SK-N-SH treated with all-trans-retinoic acid at 6 μM for 48 hours (cell line): ENCODE measurements around the gene IMMP2L.

ENCODE experiments used
- ATAC-seq: fragments of 200-7000 bp; cut with Tn5 transposase; 3 replicates; pipeline ENCODE4 v1.9.1; 2020; ENCODE audit warnings: mild to moderate bottlenecking, moderate library complexity
- ARNTL ChIP-seq: fragments of 450-650 bp; formaldehyde crosslinking; IDR thresholded peaks from 2 replicates; pipeline ENCODE4 v1.5.0; 2020; ENCODE audit warnings: low read depth, mild to moderate bottlenecking, moderate library complexity, borderline replicate concordance
- BACH2 ChIP-seq: fragments of 250-450 bp; sonication (Bioruptor Pico); IDR thresholded peaks from 2 replicates; pipeline ENCODE4 v1.9.0; 2021; ENCODE audit warnings: mild to moderate bottlenecking, borderline replicate concordance
- CSDC2 ChIP-seq: fragments of 250-450 bp; sonication (Bioruptor Pico); IDR thresholded peaks from 2 replicates; pipeline ENCODE4 v1.5.0; 2020; ENCODE audit warnings: mild to moderate bottlenecking, moderate library complexity
- ESRRG ChIP-seq: fragments of 250-450 bp; sonication (Bioruptor Pico); IDR thresholded peaks from 2 replicates; pipeline ENCODE4 v1.6.1; 2021; ENCODE audit warnings: mild to moderate bottlenecking
- OSR1 ChIP-seq: fragments of 250-450 bp; sonication (Bioruptor Pico); IDR thresholded peaks from 2 replicates; pipeline ENCODE4 v1.8.0; 2022; ENCODE audit warnings: moderate library complexity, mild to moderate bottlenecking, inconsistent platforms
- PPARA ChIP-seq: fragments of 250-450 bp; sonication (Bioruptor Pico); IDR thresholded peaks from 2 replicates; pipeline ENCODE4 v1.5.0; 2020; ENCODE audit warnings: mild to moderate bottlenecking, borderline replicate concordance
- SNAI2 ChIP-seq: fragments of 250-450 bp; sonication (Bioruptor Pico); IDR thresholded peaks from 2 replicates; pipeline ENCODE4 v1.5.0; 2020; ENCODE audit warnings: mild to moderate bottlenecking, moderate library complexity
- TCF4 ChIP-seq: fragments of 250-450 bp; sonication (Bioruptor Pico); IDR thresholded peaks from 2 replicates; pipeline ENCODE4 v1.8.0; 2021; ENCODE audit warnings: mild to moderate bottlenecking, moderate library complexity, borderline replicate concordance
- TOX ChIP-seq: fragments of 250-450 bp; sonication (Bioruptor Pico); IDR thresholded peaks from 2 replicates; pipeline ENCODE4 v1.8.0; 2021; ENCODE audit warnings: mild to moderate bottlenecking, moderate library complexity, borderline replicate concordance
- ZC3H10 ChIP-seq: fragments of 250-450 bp; sonication (Bioruptor Pico); IDR thresholded peaks from 2 replicates; pipeline ENCODE4 v1.5.1; 2021; ENCODE audit warnings: mild to moderate bottlenecking, moderate library complexity
- ZFP3 ChIP-seq: fragments of 250-450 bp; sonication (Bioruptor Pico); IDR thresholded peaks from 2 replicates; pipeline ENCODE4 v1.5.0; 2020; ENCODE audit warnings: mild to moderate bottlenecking, moderate library complexity
- ZFP30 ChIP-seq: fragments of 450-650 bp; formaldehyde crosslinking; IDR thresholded peaks from 2 replicates; pipeline ENCODE4 v1.5.0; 2022; ENCODE audit warnings: mild to moderate bottlenecking, moderate library complexity
- ZNF565 ChIP-seq: fragments of 450-650 bp; formaldehyde crosslinking; conservative IDR thresholded peaks from 2 replicates; pipeline ENCODE4 v1.5.0; 2020; ENCODE audit warnings: low read depth, mild to moderate bottlenecking, moderate library complexity
- ZNF70 ChIP-seq: fragments of 450-650 bp; formaldehyde crosslinking; IDR thresholded peaks from 2 replicates; pipeline ENCODE4 v1.5.0; 2020; ENCODE audit warnings: mild to moderate bottlenecking, moderate library complexity
- ZNF8 ChIP-seq: fragments of 450-650 bp; formaldehyde crosslinking; IDR thresholded peaks from 2 replicates; pipeline ENCODE4 v1.5.0; 2020; ENCODE audit warnings: mild to moderate bottlenecking, moderate library complexity
- TF ChIP-seq, protein P1 (sequence below): fragments of 250-450 bp; sonication (Bioruptor Pico); IDR thresholded peaks from 2 replicates; pipeline ENCODE4 v1.5.1; 2020; ENCODE audit warnings: low read depth, mild to moderate bottlenecking, moderate library complexity
- TF ChIP-seq, protein P2 (sequence below): fragments of 250-450 bp; sonication (Bioruptor Pico); IDR thresholded peaks from 2 replicates; pipeline ENCODE4 v1.5.1; 2021; ENCODE audit warnings: mild to moderate bottlenecking, moderate library complexity
- TF ChIP-seq, protein P3 (sequence below): fragments of 250-450 bp; sonication (Bioruptor Pico); IDR thresholded peaks from 2 replicates; pipeline ENCODE4 v1.5.0; 2020; ENCODE audit warnings: mild to moderate bottlenecking, moderate library complexity
- TF ChIP-seq, protein P4 (sequence below): fragments of 250-450 bp; sonication (Bioruptor Pico); IDR thresholded peaks from 2 replicates; pipeline ENCODE4 v1.8.0; 2021; ENCODE audit warnings: low read depth, mild to moderate bottlenecking, moderate library complexity, borderline replicate concordance
- TF ChIP-seq, protein P5 (sequence below): fragments of 250-450 bp; sonication (Bioruptor Pico); IDR thresholded peaks from 2 replicates; pipeline ENCODE4 v1.8.0; 2020; ENCODE audit warnings: mild to moderate bottlenecking, moderate library complexity, borderline replicate concordance

IMMP2L gene

DNA sequence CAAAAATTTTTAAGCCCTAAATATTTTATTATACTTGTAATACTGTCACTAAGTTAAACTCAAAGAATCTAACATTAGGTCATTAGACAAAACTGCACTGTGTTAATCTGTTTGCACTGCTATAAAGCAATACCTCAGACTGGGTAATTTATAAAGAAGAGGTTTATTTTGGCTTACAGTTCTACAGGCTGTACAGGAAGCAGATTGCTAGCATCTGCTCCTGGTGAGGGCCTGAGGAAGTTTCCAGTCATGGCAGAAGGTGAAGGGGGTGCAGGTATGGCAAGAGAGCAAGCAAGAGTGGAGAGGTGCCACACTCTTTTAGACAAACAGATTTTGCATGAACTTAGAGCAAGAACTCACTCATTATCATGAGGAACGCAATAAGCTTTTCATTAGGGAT, 125.7 kb downstream of the IMMP2L start:
- TF ChIP-seq ZC3H10 (CRISPR knock-in tag) (no peak), OSR1 (CRISPR knock-in tag) (no peak), TCF4 (no peak), ESRRG (no peak), SNAI2 (CRISPR knock-in tag) (no peak), ZNF8 (CRISPR knock-in tag) (no peak), ZFP3 (CRISPR knock-in tag) (no peak), ZNF70 (CRISPR knock-in tag) (no peak), ARNTL (no peak), PPARA (CRISPR knock-in tag) (no peak), BACH2 (CRISPR knock-in tag) (no peak), TOX (CRISPR knock-in tag) (no peak)
- TF ChIP-seq, protein P1, sequence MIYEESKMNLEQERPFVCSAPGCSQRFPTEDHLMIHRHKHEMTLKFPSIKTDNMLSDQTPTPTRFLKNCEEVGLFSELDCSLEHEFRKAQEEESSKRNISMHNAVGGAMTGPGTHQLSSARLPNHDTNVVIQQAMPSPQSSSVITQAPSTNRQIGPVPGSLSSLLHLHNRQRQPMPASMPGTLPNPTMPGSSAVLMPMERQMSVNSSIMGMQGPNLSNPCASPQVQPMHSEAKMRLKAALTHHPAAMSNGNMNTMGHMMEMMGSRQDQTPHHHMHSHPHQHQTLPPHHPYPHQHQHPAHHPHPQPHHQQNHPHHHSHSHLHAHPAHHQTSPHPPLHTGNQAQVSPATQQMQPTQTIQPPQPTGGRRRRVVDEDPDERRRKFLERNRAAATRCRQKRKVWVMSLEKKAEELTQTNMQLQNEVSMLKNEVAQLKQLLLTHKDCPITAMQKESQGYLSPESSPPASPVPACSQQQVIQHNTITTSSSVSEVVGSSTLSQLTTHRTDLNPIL (CRISPR knock-in tag): no peak
- TF ChIP-seq, protein P2, sequence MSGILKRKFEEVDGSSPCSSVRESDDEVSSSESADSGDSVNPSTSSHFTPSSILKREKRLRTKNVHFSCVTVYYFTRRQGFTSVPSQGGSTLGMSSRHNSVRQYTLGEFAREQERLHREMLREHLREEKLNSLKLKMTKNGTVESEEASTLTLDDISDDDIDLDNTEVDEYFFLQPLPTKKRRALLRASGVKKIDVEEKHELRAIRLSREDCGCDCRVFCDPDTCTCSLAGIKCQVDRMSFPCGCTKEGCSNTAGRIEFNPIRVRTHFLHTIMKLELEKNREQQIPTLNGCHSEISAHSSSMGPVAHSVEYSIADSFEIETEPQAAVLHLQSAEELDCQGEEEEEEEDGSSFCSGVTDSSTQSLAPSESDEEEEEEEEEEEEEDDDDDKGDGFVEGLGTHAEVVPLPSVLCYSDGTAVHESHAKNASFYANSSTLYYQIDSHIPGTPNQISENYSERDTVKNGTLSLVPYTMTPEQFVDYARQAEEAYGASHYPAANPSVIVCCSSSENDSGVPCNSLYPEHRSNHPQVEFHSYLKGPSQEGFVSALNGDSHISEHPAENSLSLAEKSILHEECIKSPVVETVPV (CRISPR knock-in tag): no peak
- no peak for ATAC-seq

DNA sequence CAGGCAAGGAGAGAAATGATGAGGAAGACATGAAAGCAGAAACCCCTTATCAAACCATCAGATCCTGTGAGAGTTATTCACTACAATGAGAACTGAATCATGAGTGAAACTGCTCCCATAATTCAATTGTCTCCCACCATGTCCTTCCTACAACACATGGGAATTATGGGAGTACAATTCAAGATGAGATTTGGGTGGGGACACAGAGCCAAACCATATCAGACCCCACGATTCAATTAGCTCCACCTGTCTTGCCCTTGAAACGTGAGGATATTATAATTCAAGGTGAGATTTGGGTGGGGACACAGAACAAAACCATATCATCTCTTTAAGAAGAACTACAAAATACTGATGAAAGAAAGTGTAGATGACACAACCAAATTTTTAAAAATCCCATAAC, 128.9 kb downstream of the IMMP2L start:
- ATAC-seq: no peak
- TF ChIP-seq OSR1 (CRISPR knock-in tag): no peak
- no peak for TF ChIP-seq BACH2 (CRISPR knock-in tag)
- TF ChIP-seq, protein P3, sequence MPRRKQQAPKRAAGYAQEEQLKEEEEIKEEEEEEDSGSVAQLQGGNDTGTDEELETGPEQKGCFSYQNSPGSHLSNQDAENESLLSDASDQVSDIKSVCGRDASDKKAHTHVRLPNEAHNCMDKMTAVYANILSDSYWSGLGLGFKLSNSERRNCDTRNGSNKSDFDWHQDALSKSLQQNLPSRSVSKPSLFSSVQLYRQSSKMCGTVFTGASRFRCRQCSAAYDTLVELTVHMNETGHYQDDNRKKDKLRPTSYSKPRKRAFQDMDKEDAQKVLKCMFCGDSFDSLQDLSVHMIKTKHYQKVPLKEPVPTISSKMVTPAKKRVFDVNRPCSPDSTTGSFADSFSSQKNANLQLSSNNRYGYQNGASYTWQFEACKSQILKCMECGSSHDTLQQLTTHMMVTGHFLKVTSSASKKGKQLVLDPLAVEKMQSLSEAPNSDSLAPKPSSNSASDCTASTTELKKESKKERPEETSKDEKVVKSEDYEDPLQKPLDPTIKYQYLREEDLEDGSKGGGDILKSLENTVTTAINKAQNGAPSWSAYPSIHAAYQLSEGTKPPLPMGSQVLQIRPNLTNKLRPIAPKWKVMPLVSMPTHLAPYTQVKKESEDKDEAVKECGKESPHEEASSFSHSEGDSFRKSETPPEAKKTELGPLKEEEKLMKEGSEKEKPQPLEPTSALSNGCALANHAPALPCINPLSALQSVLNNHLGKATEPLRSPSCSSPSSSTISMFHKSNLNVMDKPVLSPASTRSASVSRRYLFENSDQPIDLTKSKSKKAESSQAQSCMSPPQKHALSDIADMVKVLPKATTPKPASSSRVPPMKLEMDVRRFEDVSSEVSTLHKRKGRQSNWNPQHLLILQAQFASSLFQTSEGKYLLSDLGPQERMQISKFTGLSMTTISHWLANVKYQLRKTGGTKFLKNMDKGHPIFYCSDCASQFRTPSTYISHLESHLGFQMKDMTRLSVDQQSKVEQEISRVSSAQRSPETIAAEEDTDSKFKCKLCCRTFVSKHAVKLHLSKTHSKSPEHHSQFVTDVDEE (CRISPR knock-in tag): no peak
- no peak for TF ChIP-seq ZFP3 (CRISPR knock-in tag)
- TF ChIP-seq PPARA (CRISPR knock-in tag): no peak
- TF ChIP-seq, protein P4, sequence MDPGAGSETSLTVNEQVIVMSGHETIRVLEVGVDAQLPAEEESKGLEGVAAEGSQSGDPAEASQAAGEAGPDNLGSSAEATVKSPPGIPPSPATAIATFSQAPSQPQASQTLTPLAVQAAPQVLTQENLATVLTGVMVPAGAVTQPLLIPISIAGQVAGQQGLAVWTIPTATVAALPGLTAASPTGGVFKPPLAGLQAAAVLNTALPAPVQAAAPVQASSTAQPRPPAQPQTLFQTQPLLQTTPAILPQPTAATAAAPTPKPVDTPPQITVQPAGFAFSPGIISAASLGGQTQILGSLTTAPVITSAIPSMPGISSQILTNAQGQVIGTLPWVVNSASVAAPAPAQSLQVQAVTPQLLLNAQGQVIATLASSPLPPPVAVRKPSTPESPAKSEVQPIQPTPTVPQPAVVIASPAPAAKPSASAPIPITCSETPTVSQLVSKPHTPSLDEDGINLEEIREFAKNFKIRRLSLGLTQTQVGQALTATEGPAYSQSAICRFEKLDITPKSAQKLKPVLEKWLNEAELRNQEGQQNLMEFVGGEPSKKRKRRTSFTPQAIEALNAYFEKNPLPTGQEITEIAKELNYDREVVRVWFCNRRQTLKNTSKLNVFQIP (CRISPR knock-in tag): no peak
- TF ChIP-seq CSDC2 (CRISPR knock-in tag): no peak
- no peak for TF ChIP-seq ZNF565
- TF ChIP-seq ZFP30 (CRISPR knock-in tag): no peak
- no peak for TF ChIP-seq SNAI2 (CRISPR knock-in tag)
- TF ChIP-seq ZNF8 (CRISPR knock-in tag): no peak
- TF ChIP-seq ZC3H10 (CRISPR knock-in tag): no peak
- no peak for TF ChIP-seq TCF4
- TF ChIP-seq, protein P2 (CRISPR knock-in tag): no peak
- no peak for TF ChIP-seq ZNF70 (CRISPR knock-in tag)
- TF ChIP-seq, protein P5, sequence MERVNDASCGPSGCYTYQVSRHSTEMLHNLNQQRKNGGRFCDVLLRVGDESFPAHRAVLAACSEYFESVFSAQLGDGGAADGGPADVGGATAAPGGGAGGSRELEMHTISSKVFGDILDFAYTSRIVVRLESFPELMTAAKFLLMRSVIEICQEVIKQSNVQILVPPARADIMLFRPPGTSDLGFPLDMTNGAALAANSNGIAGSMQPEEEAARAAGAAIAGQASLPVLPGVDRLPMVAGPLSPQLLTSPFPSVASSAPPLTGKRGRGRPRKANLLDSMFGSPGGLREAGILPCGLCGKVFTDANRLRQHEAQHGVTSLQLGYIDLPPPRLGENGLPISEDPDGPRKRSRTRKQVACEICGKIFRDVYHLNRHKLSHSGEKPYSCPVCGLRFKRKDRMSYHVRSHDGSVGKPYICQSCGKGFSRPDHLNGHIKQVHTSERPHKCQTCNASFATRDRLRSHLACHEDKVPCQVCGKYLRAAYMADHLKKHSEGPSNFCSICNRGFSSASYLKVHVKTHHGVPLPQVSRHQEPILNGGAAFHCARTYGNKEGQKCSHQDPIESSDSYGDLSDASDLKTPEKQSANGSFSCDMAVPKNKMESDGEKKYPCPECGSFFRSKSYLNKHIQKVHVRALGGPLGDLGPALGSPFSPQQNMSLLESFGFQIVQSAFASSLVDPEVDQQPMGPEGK (CRISPR knock-in tag): no peak
